ENCODE results near the gene THEMIS. TPM values are rescaled to one million over a fixed set of nuclear protein-coding genes. Genes with fewer than 3 reads are reported as not detected.

THEMIS gene
- total and polyA plus RNA-seq, 10 of the 15 experiments (the other 5 are each of a cell fraction or from before 2014, with no cell fraction given) = 0.06 to 1.5 (median 0.08) TPM; not detected in 6

DNA sequence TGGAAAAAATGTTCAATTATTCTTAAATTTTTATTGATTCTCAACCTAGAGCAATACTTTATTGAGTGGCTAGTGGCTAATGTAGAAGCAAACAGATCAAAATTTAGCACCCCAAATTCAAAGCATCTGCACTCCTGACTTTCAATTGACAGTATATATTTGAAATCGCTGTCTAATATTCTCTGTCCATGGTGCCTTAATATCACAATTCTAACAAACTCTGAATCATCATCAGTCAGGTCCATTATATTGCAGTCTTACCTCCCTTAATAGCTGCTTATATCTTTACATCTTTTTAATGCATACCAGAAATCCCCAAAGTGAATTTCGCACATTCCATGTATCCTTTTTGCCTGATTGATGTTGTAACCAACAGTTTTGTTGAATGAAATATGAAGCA is 134.9 kb downstream of the THEMIS start:
- RAD21 ChIA-PET (ENCODE audit: unreplicated experiment) = no interaction called here
- no peak for FAIRE-seq
- H2AFZ ChIP-seq (ENCODE audit: control insufficient read depth, low read depth, low read length) = no peak overlapping the region
- no peaks in the 10 kb centered on the region for H3K9me3 ChIP-seq (replicated peaks; ENCODE audit: control insufficient read depth, insufficient read depth, low read length)
- no peaks in the 10 kb centered on the region for H3K36me3 ChIP-seq (ENCODE audit: control insufficient read depth in 2 of 2, insufficient read depth in 2 of 2, low read length in 1 of 2)
- no peak overlapping the region for H3K4me2 ChIP-seq (ENCODE audit: control insufficient read depth, insufficient read depth)
- WGBS (ENCODE audit: insufficient coverage, insufficient replicate concordance, low lambda C conversion rate, missing lambda C conversion rate) = 34% methylated on average over 2 of the region's 2 CpGs
- POLR2A ChIA-PET = no interaction called here
- no peaks in the 10 kb centered on the region for H3K79me2 ChIP-seq (ENCODE audit: control insufficient read depth, insufficient read depth, low read length)
- no peaks in the 10 kb centered on the region for H4K20me1 ChIP-seq (ENCODE audit: control insufficient read depth, insufficient read depth)
- intact Hi-C loops (cut with micrococcal nuclease; ENCODE audit: unreplicated experiment) (loop anchor here (5.0 kb wide), 1 partner anchor 1699 kb away; no protein-coding TSS in a partner anchor), in situ Hi-C loops (cut with MboI) (no loop called here)
- no peak overlapping the region for H3K4me3 ChIP-seq
- no peak for TF ChIP-seq MTA2 (IDR thresholded peaks at IDR 0.05; ENCODE audit: low read depth)
- no peak for TF ChIP-seq SMARCA5 (IDR thresholded peaks at IDR 0.05)
- no peak for TF ChIP-seq MYB (IDR thresholded peaks at IDR 0.05; ENCODE audit: borderline replicate concordance, low read depth, low read length)
- TF ChIP-seq YBX1 (IDR thresholded peaks at IDR 0.05) = no peak
- TF ChIP-seq, protein P1, sequence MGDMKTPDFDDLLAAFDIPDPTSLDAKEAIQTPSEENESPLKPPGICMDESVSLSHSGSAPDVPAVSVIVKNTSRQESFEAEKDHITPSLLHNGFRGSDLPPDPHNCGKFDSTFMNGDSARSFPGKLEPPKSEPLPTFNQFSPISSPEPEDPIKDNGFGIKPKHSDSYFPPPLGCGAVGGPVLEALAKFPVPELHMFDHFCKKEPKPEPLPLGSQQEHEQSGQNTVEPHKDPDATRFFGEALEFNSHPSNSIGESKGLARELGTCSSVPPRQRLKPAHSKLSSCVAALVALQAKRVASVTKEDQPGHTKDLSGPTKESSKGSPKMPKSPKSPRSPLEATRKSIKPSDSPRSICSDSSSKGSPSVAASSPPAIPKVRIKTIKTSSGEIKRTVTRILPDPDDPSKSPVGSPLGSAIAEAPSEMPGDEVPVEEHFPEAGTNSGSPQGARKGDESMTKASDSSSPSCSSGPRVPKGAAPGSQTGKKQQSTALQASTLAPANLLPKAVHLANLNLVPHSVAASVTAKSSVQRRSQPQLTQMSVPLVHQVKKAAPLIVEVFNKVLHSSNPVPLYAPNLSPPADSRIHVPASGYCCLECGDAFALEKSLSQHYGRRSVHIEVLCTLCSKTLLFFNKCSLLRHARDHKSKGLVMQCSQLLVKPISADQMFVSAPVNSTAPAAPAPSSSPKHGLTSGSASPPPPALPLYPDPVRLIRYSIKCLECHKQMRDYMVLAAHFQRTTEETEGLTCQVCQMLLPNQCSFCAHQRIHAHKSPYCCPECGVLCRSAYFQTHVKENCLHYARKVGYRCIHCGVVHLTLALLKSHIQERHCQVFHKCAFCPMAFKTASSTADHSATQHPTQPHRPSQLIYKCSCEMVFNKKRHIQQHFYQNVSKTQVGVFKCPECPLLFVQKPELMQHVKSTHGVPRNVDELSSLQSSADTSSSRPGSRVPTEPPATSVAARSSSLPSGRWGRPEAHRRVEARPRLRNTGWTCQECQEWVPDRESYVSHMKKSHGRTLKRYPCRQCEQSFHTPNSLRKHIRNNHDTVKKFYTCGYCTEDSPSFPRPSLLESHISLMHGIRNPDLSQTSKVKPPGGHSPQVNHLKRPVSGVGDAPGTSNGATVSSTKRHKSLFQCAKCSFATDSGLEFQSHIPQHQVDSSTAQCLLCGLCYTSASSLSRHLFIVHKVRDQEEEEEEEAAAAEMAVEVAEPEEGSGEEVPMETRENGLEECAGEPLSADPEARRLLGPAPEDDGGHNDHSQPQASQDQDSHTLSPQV (IDR thresholded peaks at IDR 0.05) = no peak
- CTCF ChIA-PET = no interaction called here
- no peak overlapping the region for H3K27ac ChIP-seq (ENCODE audit: control insufficient read depth, insufficient read depth)
- no peak overlapping the region for H3K9ac ChIP-seq (ENCODE audit: control insufficient read depth, insufficient read depth, low read length)
- SMC1A ChIA-PET (ENCODE audit: uncharacterized antibody, unreplicated experiment) = no interaction called here
- no peak for DNase-seq (ENCODE audit: low read depth, low spot score)
- no peaks in the 10 kb centered on the region for H3K27me3 ChIP-seq (replicated peaks in 1 of 2; ENCODE audit: control insufficient read depth in 2 of 2, insufficient read depth in 2 of 2, low read length in 1 of 2)
- H3K4me1 ChIP-seq (ENCODE audit: control insufficient read depth, insufficient read depth, low read length) = no peaks in the 10 kb centered on the region
- ATAC-seq = no peak
- BruUV-seq (replicated peaks) = no TSS peak

Measured in GM12878 (cell line).